Middle frontal gyrus (tissue), 1 donor: ENCODE measurements around the gene MS4A8.
"Not testable (repeated sequence)": the region's sequence is repeated elsewhere in the genome, so short reads cannot be mapped to it uniquely, and the experiment has no call there.

Source experiments
- DNase-seq: peaks from one replicate; pipeline ENCODE4 v3.0.0-alpha.2; 2015; ENCODE audit warnings: low spot score; ENCODE audit errors: extremely low spot score

Gene MS4A8

DNA sequence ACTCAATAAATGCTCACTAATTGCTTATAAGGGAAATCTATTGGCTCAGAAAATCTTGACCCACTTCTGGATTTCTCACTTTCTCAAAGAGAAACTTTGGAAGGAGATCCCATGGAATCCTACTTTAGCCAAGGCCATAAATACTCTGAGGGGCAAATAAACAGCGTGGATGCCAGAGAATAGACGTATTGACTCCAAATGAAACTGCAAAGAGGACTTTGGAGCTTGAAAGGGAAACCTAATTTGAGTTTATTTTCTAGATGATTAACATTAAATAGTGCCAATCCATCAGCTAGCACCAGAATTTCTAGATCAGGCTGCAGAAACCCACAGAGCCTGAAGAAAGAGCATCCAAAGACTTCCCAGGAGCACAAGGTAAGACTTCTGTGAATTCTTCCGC lies 25.0 kb downstream of the MS4A8 start, which contains the start of gene MS4A18:
Gene MS4A18, plus strand, starts transcription at position 301 of the 400 bp plus-strand sequence.
- no peak for DNase-seq

- no peak for DNase-seq
Observed at GRCh38 chr11:60725592-60725991, 26.2 kb downstream of the MS4A8 start.

- DNase-seq: no peak
Observed at GRCh38 chr11:60731586-60731985, 32.2 kb downstream of the MS4A8 start.

DNA sequence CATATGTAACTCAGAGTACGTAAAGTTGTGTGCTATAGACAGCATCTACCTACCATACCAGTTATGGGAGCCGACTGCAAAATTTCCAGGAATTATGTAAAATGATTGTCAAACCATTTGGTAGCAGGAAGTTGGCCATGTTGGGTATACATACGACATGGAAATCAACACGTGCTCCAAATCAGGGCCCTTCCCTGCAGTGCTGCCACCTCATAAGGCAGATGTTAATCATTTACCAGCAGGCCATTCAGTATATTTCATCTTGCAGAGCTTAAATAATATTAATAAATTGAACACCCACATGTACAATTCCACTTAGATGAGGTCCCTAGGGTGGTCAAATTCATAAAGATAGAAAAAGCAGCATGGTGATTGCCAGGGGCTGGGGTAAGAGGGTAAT lies 34.9 kb downstream of the MS4A8 start:
- DNase-seq: no peak

DNA sequence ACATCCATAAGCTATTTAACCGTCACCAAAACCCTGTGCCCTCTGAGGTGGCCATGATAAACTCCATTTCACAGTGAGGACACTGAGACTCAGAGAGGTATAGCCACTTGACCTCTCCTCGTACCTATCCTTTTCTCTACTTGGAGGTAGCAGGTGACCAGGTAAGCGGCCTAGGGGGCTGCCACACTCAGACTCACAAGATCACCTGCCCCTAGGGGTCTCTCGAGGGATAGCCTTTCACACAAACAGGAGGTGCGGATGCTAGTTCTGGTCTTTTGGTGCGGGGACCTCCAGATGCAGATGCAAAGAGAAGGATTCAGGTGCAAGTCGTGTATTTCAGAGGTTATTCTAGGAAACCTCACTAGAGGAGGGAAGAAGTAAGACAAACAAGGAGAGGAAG lies 39.7 kb downstream of the MS4A8 start:
- DNase-seq: no peak

- DNase-seq: no peak
Observed at GRCh38 chr11:60740573-60740972, 41.2 kb downstream of the MS4A8 start.

- no peak for DNase-seq
Observed at GRCh38 chr11:60741421-60741820, 42.0 kb downstream of the MS4A8 start.

GRCh38 chr11:60743058-60743457 lies 43.6 kb downstream of the MS4A8 start:
- no peak for DNase-seq

- DNase-seq: no peak
Observed at GRCh38 chr11:60744114-60744513, 44.7 kb downstream of the MS4A8 start.

DNA sequence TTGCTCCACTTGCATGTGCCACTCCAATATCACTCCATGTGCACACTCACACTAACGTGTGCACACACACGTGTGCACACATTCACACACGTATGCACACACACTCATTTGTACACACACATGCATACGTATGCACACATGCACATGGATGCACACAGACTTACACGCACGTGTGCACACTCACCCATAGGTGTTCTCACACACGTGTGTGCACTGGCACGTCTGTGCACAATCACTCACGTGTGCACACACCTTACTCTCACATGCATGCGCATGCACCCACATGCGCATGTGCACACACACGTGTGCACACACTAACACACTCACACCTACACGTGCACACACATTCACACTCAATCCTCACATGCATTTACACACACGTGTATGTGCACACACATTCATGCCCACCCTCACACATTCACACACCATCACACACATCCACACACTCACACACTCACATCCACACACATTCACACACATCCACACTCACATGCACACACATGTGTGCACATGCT lies 48.0 kb downstream of the MS4A8 start:
- DNase-seq: no peak

- no peak for DNase-seq
Observed at GRCh38 chr11:60748225-60748624, 48.8 kb downstream of the MS4A8 start.

DNA sequence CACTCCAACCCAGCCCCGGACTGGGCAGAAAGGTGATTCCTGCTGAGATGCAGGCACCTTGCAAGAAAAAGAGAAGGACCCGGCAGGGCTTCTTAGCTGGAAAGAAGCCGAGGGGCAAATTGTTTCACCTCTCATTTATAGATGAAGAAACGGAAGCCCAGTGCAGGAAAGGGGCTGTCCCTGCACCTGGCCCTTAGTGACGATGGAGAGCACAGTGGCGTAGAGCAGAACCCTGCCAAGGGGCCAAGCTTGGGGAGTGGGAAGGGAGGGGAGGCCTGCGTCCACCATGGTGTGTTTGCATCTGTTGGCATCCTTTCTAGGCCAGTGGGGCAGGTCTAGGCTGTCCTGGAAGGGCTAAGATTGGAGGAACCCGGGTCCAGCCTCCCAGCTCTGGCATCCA lies 49.4 kb downstream of the MS4A8 start:
- DNase-seq: no peak

DNA sequence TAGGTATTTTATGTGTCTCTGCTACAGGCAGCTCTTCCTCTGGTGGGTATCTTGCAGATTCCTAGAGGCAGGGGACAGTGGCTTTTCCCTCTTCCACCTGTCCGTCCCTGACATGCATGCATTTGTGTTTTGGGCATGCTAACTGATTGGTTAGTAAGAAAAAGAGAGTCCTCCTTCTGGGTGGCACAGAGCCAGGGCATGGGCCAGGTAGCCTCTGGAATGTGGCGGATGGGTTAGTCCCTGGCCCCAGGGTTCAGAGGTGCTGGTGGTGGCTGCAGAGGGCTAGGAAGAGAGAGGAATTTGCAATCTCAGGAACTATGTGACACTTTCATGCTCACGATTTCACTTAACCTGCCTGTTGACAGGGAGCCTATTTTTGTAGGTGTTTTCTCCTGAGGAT lies 51.5 kb downstream of the MS4A8 start:
- no peak for DNase-seq

GRCh38 chr11:60753309-60753708 lies 53.9 kb downstream of the MS4A8 start:
- no peak for DNase-seq

- no peak for DNase-seq
Observed at GRCh38 chr11:60754887-60755286, 55.5 kb downstream of the MS4A8 start.

DNA sequence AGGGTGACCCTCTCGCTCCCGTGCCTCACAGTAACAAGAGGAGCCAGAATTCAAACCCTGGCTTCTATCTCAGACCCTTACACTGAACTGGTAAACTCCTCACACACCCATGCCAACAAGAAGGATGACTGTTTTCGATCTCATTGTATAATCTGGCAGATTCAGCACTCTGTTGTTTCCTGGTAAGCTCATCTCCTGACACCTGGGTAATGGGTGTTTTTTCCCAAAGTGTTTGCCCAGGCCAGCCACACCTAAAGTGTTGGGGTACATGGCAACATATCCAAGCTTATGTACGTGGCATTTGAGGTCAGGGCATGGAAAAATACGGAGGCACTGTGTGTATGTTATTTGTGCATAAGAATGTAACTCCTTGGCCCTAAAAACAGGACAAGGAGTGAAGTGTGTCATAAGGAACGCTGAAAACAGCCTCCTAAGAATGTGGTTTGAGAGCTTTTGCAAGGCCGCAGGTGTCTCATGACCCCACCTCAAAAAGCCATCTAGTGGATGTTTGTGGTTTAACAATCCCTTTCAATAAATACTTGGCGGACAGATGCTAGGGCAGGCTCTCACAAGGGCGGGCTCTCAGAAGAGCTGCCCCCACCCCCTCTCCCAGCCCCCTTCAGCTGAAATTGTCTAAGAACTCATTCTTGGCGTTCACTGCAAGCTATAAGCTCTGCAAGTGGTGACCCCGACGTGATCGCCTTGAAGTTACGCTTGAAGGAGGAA lies 57.1 kb downstream of the MS4A8 start, which contains the start of gene MS4A15:
Gene MS4A15, plus strand, starts transcription at position 561 of the 726 bp plus-strand sequence. CDS start 6,867 bp downstream, outside the sequence.
- DNase-seq: no peak

DNA sequence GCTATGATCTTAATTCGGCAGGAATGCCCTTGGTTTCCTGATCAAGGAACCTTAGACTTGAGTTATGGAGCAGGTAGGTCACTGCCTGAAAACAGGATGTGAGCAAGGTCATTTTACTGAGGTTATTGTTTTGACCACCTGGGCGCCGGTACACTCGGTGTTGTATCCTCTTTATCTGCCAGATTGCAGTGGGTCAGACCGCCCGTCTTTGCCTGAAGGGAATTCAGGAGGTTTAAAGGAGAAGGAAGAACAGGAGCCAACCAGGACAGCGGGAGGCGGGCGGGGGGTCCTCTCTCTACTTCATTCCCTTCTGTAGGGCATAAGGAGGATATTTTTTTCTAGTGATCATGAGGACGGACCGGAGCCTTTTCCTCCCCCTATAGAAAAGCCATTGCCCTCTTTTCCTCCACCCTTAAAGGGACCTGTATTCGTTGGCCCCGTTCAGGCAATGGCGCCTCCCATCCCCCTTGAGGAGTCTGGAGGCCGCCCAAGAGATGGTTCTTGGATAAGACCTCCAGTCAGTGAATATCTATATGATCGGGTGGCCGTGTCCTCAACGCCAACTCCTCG lies 57.9 kb downstream of the MS4A8 start:
- no peak for DNase-seq

DNA sequence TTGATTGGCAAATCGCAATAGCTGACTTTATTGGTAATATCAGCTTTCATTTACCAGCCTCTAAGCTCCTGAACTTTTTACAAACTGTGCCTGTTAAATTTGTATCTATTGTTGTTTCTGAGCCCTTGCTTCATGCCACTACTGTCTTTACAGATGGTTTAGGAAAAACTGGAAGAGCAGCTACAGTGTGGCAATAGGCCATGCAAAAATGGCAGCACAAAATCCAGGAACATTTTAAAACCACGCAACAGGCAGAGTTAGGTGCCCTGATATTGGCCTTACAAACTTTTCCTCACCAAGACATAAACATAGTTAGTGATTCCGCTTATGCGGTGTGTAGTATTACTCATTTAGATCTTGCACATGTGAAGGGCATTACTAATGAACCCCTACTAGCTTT lies 59.3 kb downstream of the MS4A8 start:
- DNase-seq: not testable (repeated sequence)

- not testable (repeated sequence) for DNase-seq
Observed at GRCh38 chr11:60759438-60760225, 60.2 kb downstream of the MS4A8 start.

GRCh38 chr11:60761436-60762190 lies 62.2 kb downstream of the MS4A8 start:
- DNase-seq: no peak
